ENCODE data around the gene DEGS2.
"Not testable (repeated sequence)": the region's sequence is repeated elsewhere in the genome, so short reads cannot be mapped to it uniquely, and the experiment has no call there.

DEGS2 gene

GRCh38 chr14:100178691-100179090 lies 19.2 kb upstream of the DEGS2 start:
- DNase-seq, result no peak

GRCh38 chr14:100176811-100177327 lies 17.4 kb upstream of the DEGS2 start:
- DNase-seq, result no peak

- DNase-seq, result no peak
Observed at GRCh38 chr14:100173353-100173752, 13.9 kb upstream of the DEGS2 start.

- no peak for DNase-seq
Observed at GRCh38 chr14:100172811-100173210, 13.4 kb upstream of the DEGS2 start.

GRCh38 chr14:100170880-100171279 lies 11.4 kb upstream of the DEGS2 start:
- DNase-seq, result no peak

- DNase-seq, result peak; percentile 50 to 55
Observed at GRCh38 chr14:100168506-100168905, 9.1 kb upstream of the DEGS2 start.

- DNase-seq, result no peak
Observed at GRCh38 chr14:100165831-100166440, 6.5 kb upstream of the DEGS2 start.

- DNase-seq, result no peak
Observed at GRCh38 chr14:100165376-100165775, 5.9 kb upstream of the DEGS2 start.

GRCh38 chr14:100160534-100160916 lies 1.1 kb upstream of the DEGS2 start:
- DNase-seq, result no peak

- no peak for DNase-seq
Observed at GRCh38 chr14:100159865-100160533, 554 bp upstream of the DEGS2 start.

GRCh38 chr14:100158566-100159093 lies 815 bp downstream of the DEGS2 start:
- no peak for DNase-seq

GRCh38 chr14:100157548-100158232 lies 1.8 kb downstream of the DEGS2 start:
- DNase-seq, result not testable (repeated sequence)

GRCh38 chr14:100156776-100157175 lies 2.7 kb downstream of the DEGS2 start:
- no peak for DNase-seq

GRCh38 chr14:100155756-100156616 lies 3.5 kb downstream of the DEGS2 start:
- no peak for DNase-seq

- DNase-seq, result peak; percentile 18 to 39
Observed at GRCh38 chr14:100155049-100155621, 4.3 kb downstream of the DEGS2 start.

- no peak for DNase-seq
Observed at GRCh38 chr14:100153560-100153959, 5.9 kb downstream of the DEGS2 start.

GRCh38 chr14:100152091-100152490 lies 7.4 kb downstream of the DEGS2 start:
- DNase-seq, result no peak

- DNase-seq, result no peak
Observed at GRCh38 chr14:100150932-100151587, 8.4 kb downstream of the DEGS2 start.

GRCh38 chr14:100149851-100150611 lies 9.4 kb downstream of the DEGS2 start:
- no peak for DNase-seq

GRCh38 chr14:100148837-100149731 lies 10.4 kb downstream of the DEGS2 start:
- no peak for DNase-seq

Data from Kasumi-1 (cell line).